Endometrium (tissue), 2 donors: ENCODE measurements around the gene PLIN3.
A peak's percentile ranks its signal among the peaks of the same experiment; 100 is the strongest.
"Not testable (repeated sequence)": the region's sequence is repeated elsewhere in the genome, so short reads cannot be mapped to it uniquely, and the experiment has no call there.

ENCODE experiments used
- FAIRE-seq: peaks from 2 replicates; lab custom pipeline; 2012; peaks lifted over from hg19 to GRCh38; lab: Jason Lieb, UNC
- donor health status: control.
- donor health status: control.

Gene PLIN3

GRCh38 chr19:4845975-4846374 lies 21.5 kb downstream of the PLIN3 start:
- FAIRE-seq = not testable (repeated sequence)

DNA sequence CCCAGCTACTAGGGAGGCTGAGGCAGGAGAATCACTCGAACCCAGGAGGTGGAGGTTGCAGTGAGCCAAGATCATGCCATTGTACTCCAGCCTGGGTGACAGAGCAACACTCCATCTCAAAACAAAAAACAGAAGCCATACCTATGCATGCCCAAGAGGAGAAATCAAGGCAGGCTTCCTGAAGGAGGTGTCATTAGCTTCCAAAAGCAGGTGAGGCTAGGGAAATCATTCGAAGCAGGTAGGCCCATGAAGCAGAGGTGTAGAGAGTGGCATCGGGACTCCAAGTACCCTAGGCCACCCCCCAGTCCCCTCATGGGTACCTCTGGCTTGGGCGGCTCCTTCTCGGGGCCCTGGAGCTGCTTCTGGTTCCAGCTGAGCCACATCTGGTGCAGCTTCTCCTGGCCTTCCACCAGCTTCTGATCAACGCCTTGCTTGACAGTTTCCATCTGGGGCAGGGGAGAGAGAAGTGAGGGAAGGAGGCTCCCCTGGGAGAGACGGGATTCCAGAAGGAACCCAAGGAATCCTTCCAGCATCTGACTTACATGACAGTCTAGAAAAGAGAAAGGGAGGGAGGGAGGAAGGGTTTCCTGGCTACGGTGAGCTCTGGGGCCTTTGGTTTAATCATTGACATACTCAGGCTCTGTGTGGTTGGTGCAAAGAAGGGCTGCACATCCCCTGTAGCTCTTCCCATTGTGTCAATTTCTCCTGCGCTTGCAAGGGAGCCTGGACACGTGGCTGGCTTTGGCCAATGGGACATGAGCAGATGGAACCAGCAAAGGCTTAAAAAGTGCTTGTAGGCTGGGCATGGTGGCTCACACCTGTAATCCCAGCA lies 22.9 kb downstream of the PLIN3 start:
- FAIRE-seq = no peak

DNA sequence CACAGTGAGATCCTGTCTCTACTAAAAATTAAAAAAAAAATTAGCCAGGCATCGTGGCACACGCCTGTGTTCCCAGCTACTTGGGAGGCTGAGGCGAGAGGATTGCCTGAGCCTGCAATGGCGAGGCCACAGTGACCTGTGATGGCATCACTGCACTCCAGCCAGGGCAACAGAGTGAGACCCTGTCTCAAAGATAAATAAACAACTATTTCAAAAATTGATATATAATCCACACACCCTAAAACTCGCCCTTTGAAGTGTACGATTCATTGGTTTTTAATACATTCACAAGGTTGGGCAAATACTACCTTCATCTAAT lies 23.9 kb downstream of the PLIN3 start:
- no peak for FAIRE-seq

DNA sequence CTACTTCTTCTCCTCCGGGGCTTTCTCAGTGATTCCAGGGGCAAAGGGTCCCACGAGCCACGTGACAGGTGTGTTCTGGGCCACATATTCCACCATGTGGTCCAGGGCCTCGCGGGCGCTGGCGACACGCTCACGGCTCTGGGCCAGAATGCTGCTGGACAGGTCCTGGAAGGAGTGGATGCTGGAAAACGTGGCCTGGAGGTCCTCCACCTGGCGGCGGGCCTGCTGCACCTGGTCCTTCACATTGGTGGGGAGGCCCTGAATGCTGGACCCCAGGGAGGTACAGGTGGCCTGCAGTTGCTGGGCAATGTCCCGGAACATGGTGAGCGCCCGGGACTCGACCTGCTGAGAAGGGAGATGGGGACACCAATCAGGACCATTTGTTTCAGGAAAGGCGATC lies 28.3 kb downstream of the PLIN3 start:
- FAIRE-seq = no peak

DNA sequence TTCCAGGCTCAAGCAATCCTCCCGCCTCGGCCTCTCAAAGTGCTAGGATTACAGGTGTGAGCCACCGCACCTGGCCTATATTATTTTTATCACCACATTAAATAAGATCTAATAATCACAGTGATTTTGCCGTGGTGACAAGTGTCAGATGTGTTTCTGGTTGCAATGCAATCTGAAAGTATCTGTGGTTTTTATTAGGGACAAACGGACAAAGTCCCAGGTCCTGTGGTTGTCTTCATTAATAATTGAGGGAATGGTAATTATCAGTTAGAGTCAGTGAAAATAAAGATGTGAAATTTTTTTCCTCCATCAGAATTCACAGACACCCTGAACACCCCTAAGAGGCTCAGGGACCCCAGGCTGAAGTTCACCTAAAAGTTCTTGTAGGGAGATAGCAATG lies 34.7 kb downstream of the PLIN3 start:
- FAIRE-seq = no peak

- FAIRE-seq = not testable (repeated sequence)
Observed at GRCh38 chr19:4831979-4832340, 35.5 kb downstream of the PLIN3 start.

DNA sequence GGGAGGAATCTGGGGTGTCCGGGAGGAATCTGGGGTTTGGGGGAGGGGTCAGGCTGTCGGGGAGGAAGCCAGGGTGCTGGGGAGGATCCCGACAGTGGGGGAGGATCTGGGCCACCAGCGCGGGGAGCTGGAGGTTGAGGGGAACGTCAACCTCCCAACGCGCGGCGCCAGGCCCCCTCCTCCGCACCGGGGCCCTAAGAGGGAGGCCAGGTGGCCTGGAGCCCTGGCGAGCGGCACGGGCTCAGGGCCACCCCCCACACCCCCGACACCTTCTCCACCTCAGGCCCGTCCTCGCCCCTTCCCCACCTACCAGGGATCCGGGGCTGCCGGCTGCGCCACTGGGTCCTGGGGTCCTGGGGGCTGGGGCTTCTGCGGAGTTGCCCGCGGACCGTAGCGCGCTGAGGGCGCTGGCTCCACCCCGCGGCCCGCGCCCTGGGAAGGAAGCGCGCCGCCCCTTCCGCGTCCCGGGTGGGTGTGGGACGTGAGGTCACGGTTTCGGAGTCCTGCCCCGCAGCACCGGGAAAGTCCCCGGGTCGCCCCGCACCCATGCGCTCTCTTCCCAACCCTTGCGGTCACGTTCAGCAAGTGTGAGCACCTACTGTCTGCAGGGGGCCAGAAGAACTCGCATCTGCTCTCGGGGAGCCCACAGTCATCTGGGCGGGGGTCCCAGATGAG lies 36.0 kb downstream of the PLIN3 start, which contains the start of gene TICAM1:
TSS of gene TICAM1 (minus strand) at position 409 of the 675 bp plus-strand sequence. CDS start 13,335 bp downstream, outside the sequence.
- no peak for FAIRE-seq

- FAIRE-seq = no peak
Observed at GRCh38 chr19:4830768-4831265, 36.6 kb downstream of the PLIN3 start.

DNA sequence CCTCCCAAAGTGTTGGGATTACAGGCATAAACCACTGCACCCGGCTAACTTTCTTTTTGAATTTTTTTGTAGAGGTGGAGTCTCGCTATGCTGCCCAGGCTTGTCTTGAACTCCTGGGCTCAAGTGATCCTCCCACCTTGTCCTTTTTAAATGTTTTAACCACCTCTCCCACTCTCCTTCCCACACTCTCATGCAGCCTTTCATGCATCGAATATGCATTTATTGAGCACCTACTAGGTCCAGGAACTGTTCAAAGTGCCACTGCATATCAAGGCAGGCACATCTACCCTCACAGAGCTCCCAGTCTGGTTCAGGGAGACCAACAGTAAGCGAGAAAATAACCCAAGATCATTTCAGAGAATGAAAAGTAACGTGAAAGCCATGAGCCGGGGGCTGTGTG lies 37.1 kb downstream of the PLIN3 start:
- FAIRE-seq = no peak

- no peak for FAIRE-seq
Observed at GRCh38 chr19:4829001-4829712, 38.3 kb downstream of the PLIN3 start.

GRCh38 chr19:4823577-4823976 lies 43.9 kb downstream of the PLIN3 start:
- no peak for FAIRE-seq

GRCh38 chr19:4822354-4822753 lies 45.1 kb downstream of the PLIN3 start:
- not testable (repeated sequence) for FAIRE-seq

DNA sequence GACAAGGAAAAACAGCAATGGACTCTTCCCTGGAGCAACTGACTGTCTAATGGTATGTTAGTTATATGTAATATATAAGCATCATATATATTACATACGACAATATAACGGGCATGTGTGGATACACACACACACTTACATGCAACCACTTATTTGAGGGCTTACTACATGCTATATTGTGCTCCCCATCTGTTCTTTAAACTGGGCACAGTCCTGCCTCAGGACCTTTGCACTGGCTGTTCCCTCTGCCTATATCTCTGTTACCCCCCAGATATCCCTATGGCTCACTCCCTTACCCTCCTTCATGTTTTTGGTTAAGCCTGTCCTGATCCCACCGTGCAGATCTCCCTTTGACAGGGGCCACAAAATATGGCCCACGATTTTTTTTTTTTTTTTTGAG lies 46.2 kb downstream of the PLIN3 start:
- FAIRE-seq = no peak

- FAIRE-seq = no peak
Observed at GRCh38 chr19:4817467-4818277, 49.8 kb downstream of the PLIN3 start.

- no peak for FAIRE-seq
Observed at GRCh38 chr19:4816950-4817278, 50.6 kb downstream of the PLIN3 start.

DNA sequence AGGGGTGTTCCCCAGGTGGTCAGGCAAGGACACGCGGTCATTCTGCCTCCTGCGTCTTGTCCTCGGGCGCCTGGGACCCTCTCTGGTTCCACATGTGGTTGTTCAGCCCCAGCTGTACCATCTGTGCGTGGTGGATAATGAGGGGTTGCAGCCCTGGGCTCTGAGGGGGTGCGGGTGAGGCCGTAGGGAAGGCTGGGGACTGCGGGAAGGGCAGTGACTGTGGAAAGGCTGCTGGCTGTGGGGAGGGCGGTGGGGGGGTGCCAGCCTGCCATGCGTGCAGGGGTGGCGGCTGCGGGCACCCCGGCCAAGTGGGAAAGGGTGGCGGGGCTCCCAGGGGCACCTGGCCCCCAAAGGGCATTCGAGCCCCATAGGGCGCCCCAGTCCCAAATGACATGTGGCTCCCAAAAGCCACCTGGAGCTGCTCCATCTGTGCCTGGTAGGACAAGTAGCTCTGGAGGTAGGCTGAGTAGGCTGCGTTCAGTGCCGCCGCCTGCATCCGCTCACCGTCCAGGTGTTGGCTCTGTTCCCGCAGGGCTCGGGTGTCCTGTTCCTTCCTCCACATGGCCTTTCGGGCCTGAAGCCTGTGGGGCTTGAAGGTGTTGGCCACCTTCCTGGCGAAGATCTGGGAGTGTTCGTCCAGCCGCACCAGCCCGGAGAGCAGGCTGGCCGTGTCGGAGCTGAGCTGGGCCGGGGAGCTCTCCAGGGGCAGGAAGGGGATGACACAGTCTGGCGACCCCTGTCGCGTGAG lies 51.1 kb downstream of the PLIN3 start:
- FAIRE-seq = no peak

DNA sequence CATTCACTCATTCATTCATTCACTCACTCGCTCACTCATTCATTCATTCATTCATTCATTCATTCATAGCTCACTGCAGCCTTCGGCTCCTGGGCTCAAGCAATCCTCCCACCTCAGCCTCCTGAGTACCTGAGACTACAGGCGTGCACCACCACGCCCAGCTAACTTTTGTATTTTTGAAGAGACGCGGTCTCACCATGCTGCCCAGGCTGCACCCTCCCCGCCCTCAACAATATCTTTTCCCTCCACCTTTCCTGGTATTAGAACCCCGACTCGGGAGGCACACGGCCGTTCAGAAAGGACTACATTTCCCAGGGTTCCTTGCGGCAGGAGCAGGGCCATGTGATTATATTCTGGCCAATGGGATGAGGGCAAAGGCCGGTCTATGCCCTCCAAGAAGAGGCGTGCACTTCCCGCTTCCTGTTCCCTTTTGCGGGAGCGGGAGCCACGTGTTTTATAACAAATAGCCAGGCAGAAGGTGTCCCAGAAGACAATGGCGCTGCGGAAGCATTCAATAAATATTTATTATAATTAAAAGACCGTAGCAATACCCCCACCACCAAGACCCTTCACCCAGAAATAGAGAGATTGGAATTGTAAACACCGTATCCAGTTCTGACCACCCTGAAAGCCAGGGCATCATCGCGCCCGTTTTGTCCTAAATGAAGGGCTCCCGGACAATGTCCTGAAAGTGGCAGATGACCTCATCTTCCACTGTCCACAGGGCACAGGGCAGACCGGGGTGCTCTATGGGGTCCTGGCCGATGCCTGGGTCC lies 51.9 kb downstream of the PLIN3 start:
- peak; percentile 89 for FAIRE-seq

- no peak for FAIRE-seq
Observed at GRCh38 chr19:4814625-4815425, 52.6 kb downstream of the PLIN3 start.

DNA sequence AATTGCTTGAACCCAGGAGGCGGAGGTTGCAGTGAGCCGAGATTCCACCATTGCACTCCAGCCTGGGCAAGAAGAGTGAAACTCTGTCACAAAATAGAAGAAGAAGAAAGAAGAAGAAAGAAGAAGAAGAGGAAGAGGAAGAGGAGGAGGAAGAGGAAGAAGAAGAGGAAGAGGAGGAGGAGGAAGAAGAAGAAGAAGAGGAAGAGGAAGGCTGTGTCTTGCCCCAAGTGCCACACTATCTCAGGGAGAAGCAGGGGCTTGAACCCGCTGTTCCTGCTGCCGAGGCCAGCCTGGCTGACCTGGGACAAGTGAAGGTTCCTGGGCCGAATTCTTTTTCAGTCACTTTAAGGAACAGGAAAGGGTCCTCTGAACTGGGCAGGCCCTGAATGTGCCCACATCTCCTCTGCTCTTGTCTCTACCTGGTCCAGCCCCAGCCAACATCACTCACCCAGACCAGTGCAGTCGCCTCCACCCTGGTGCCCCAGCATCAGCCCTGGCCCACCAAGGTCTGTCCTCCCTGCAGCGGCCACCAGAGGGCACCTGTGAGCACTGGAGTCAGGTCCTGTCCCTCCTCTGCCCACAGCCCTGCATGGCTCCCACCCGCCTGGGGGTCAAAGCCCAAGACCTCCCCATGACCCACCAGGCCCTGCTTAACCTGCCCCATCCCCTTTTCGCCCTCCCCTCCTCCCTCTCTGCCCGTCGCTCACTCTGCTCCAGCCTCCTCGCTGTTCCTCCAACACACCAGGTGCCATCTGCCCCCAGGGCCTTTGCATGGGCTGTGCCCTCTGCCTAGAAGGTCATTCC lies 55.9 kb downstream of the PLIN3 start:
- no peak for FAIRE-seq
